HepG2 (cell line): ENCODE data around the gene MAPK4. TPM values are rescaled to one million over a fixed set of nuclear protein-coding genes. Genes with fewer than 3 reads are reported as not detected.

Source experiments
- ATAC-seq: fragments of 200-7000 bp; cut with Tn5 transposase; 3 replicates; pipeline ENCODE4 v1.9.1; 2020; ENCODE audit warnings: mild to moderate bottlenecking, moderate library complexity
- BruUV-seq: library from RNA; stranded (reverse); fragments of 400-500 nt; replicated peaks from 2 replicates; lab custom pipeline; 2021; lab: Mats Ljungman, UMichigan
- CTCF ChIA-PET: fragments of 300-600 bp; formaldehyde crosslinking; extraction: SDS; loops from one replicate; lab custom pipeline; 2021; ENCODE audit warnings: low total read pairs, inconsistent platforms, low intra/inter-chr PET ratio; lab: Yijun Ruan, JAX
- POLR2A ChIA-PET: fragments of 350-600 bp; sonication (Branson Sonifier 250); formaldehyde crosslinking; loops from one replicate; lab custom pipeline; 2020; ENCODE audit warnings: antibody characterized with exemption, inconsistent platforms; lab: Yijun Ruan, JAX
- DNase-seq: peaks from one replicate; pipeline ENCODE4 v3.0.0-alpha.2; 2015; ENCODE audit warnings: low spot score
- FAIRE-seq: peaks from 3 replicates; lab custom pipeline; 2011; peaks lifted over from hg19 to GRCh38; lab: Jason Lieb, UNC
- H2AFZ ChIP-seq: one replicate; pipeline ENCODE4 v1.6.1; 2011; ENCODE audit warnings: low read length, inconsistent platforms
- H3K27ac ChIP-seq: fragments of 300-600 bp; 3 replicates; pipeline ENCODE4 v1.8.0; 2011; ENCODE audit warnings: mixed run types, mild to moderate bottlenecking, mixed read lengths, low read length, inconsistent platforms; ENCODE audit not compliant: insufficient read depth; ENCODE audit errors: extremely low read length
- H3K27me3 ChIP-seq, 2 experiments: fragments of 200-600 bp in 1 of 2; 2 replicates in 1 of 2; 3 replicates in 1 of 2; pipeline versions ENCODE4 v1.6.0 to v1.8.0; 2011; ENCODE audit warnings: low read length in 2 of 2, mild to moderate bottlenecking in 2 of 2, moderate library complexity in 2 of 2, inconsistent platforms in 1 of 2; ENCODE audit not compliant: insufficient read depth in 2 of 2, control insufficient read depth in 1 of 2
- H3K36me3 ChIP-seq, 2 experiments: fragments of 200-600 bp in 1 of 2; replicated peaks in 1 of 2; 2 replicates in 1 of 2; 3 replicates in 1 of 2; pipeline versions ENCODE4 v1.5.1 to v1.8.0; 2011; ENCODE audit warnings: low read length in 2 of 2, inconsistent platforms in 1 of 2; ENCODE audit not compliant: insufficient read depth in 2 of 2, control insufficient read depth in 1 of 2
- H3K4me1 ChIP-seq: 2 replicates; pipeline ENCODE4 v1.5.1; 2012; ENCODE audit warnings: low read length, inconsistent platforms; ENCODE audit not compliant: insufficient read depth
- H3K4me2 ChIP-seq: 2 replicates; pipeline ENCODE4 v1.6.0; 2011; ENCODE audit warnings: low read depth, low read length, inconsistent platforms
- H3K4me3 ChIP-seq, 3 experiments: fragments of 200-600 bp in 1 of 3; sonication (generic), shearing (Covaris generic) in 1 of 3; replicated peaks in 1 of 3; 2 replicates each; pipeline ENCODE4 v1.5.1; 2011 to 2016; ENCODE audit warnings: low read length in 3 of 3, inconsistent platforms in 2 of 3, low read depth in 2 of 3, mild to moderate bottlenecking in 2 of 3, control low read depth in 1 of 3, mixed read lengths in 1 of 3; ENCODE audit not compliant: insufficient read depth in 1 of 3
- H3K79me2 ChIP-seq: one replicate; pipeline ENCODE4 v1.6.1; 2011; ENCODE audit warnings: low read length, inconsistent platforms; ENCODE audit not compliant: insufficient read depth
- H3K9ac ChIP-seq: 2 replicates; pipeline ENCODE4 v1.6.0; 2011; ENCODE audit warnings: mild to moderate bottlenecking, low read depth, low read length, inconsistent platforms; ENCODE audit not compliant: insufficient read depth
- H3K9me3 ChIP-seq: 2 replicates; pipeline ENCODE4 v1.5.1; 2012; ENCODE audit warnings: mild to moderate bottlenecking, low read length
- H4K20me1 ChIP-seq: 2 replicates; pipeline ENCODE4 v1.6.0; 2011; ENCODE audit warnings: inconsistent platforms, mild to moderate bottlenecking, low read length, moderate library complexity; ENCODE audit not compliant: insufficient read depth
- ARID2 ChIP-seq: sonication (generic); formaldehyde crosslinking; IDR thresholded peaks from 2 replicates; pipeline ENCODE4 v1.8.1; 2022; ENCODE audit warnings: mild to moderate bottlenecking, missing genetic modification reagents, borderline replicate concordance
- CEBPG ChIP-seq: IDR thresholded peaks from 2 replicates; pipeline ENCODE4 v1.6.1; 2016
- CREBL2 ChIP-seq: sonication (generic); formaldehyde crosslinking; IDR thresholded peaks from 2 replicates; pipeline ENCODE4 v1.8.1; 2023; ENCODE audit warnings: missing genetic modification reagents, mild to moderate bottlenecking, borderline replicate concordance
- DR1 ChIP-seq: sonication (generic); formaldehyde crosslinking; IDR thresholded peaks from 2 replicates; pipeline ENCODE4 v1.8.0; 2021; ENCODE audit warnings: mild to moderate bottlenecking, missing genetic modification reagents, inconsistent platforms
- EEA1 ChIP-seq: sonication (generic); formaldehyde crosslinking; IDR thresholded peaks from 2 replicates; pipeline ENCODE4 v1.5.1; 2020; ENCODE audit warnings: mild to moderate bottlenecking, missing genetic modification reagents, borderline replicate concordance
- ETV6 ChIP-seq: sonication (generic); formaldehyde crosslinking; conservative IDR thresholded peaks from 2 replicates; pipeline ENCODE4 v1.4.0; 2020; ENCODE audit warnings: missing genetic modification reagents
- GTF2F1 ChIP-seq: fragments of 150-350 bp; IDR thresholded peaks from 2 replicates; pipeline ENCODE4 v1.6.1; 2014; ENCODE audit warnings: low read length
- HNRNPLL ChIP-seq: fragments of 200-400 bp; formaldehyde crosslinking; IDR thresholded peaks from 2 replicates; pipeline ENCODE4 v1.6.1; 2017; ENCODE audit warnings: mild to moderate bottlenecking, low read depth, low read length; ENCODE audit not compliant: poor library complexity, severe bottlenecking
- HOXA3 ChIP-seq: sonication (generic); formaldehyde crosslinking; IDR thresholded peaks from 2 replicates; pipeline ENCODE4 v1.5.0; 2020; ENCODE audit warnings: missing genetic modification reagents
- ZFP36L1 ChIP-seq: sonication (generic); formaldehyde crosslinking; IDR thresholded peaks from 2 replicates; pipeline ENCODE4 v1.8.0; 2022; ENCODE audit warnings: mild to moderate bottlenecking, missing genetic modification reagents, moderate library complexity
- ZIK1 ChIP-seq: sonication (generic); formaldehyde crosslinking; IDR thresholded peaks from 2 replicates; pipeline ENCODE4 v1.5.0; 2020; ENCODE audit warnings: mild to moderate bottlenecking, low read depth, missing genetic modification reagents, borderline replicate concordance
- ZNF275 ChIP-seq: sonication (generic); formaldehyde crosslinking; IDR thresholded peaks from 2 replicates; pipeline ENCODE4 v1.8.0; 2022; ENCODE audit warnings: missing genetic modification reagents, mild to moderate bottlenecking, inconsistent platforms, borderline replicate concordance
- ZNF781 ChIP-seq: sonication (generic); formaldehyde crosslinking; IDR thresholded peaks from 2 replicates; pipeline ENCODE4 v1.5.1; 2020; ENCODE audit warnings: borderline replicate concordance, mild to moderate bottlenecking, missing genetic modification reagents; ENCODE audit errors: not compliant biosample characterization
- WGBS: methylation state at CpG from one replicate; pipeline ENCODE4 v1.1.6; 2017; ENCODE audit warnings: low lambda C conversion rate; 5-methylcytosine and 5-hydroxymethylcytosine counted together
- in situ Hi-C: cut with HindIII; loops from 2 replicates; pipeline ENCODE4 v1.10.0; 2017; ENCODE audit warnings: low pct_unique_long_range_greater_than_20kb; ENCODE audit not compliant: extremely low pct_ligation_motif_present
- intact Hi-C: fragments of 100-400 bp; cut with micrococcal nuclease; formaldehyde crosslinking; loops from one replicate; pipeline ENCODE4 v1.10.0; 2022; ENCODE audit not compliant: unreplicated experiment
- polyA plus RNA-seq, 8 experiments: library from polyadenylated mRNA; depleted of rRNA in 3 of 8; stranded (reverse) in 7 of 8; unstranded in 1 of 8; fragments of >200 nt; fragmentation: Illumina TruSeq in 4 of 8; extraction: Trizol in 4 of 8; gene quantifications; 2 replicates each; pipeline versions ENCODE4 v1.2.1 to v1.2.3, GENCODE V29; 2011 to 2016; ENCODE audit warnings: low read depth in 4 of 8, missing spikeins in 1 of 8, mixed read lengths in 1 of 8; ENCODE audit not compliant: insufficient read depth in 1 of 8
- total RNA-seq, 5 experiments: library from RNA; depleted of rRNA; stranded (reverse); fragments of >200 nt; fragmentation: Illumina TruSeq; extraction: Trizol; gene quantifications; 2 replicates each; pipeline ENCODE4 v1.2.3, GENCODE V29; 2016; ENCODE audit warnings: low read depth in 1 of 5

MAPK4 gene
- total and polyA plus RNA-seq, 2 of the 13 experiments (the other 11 are each of a cell fraction or from before 2014, with no cell fraction given), result not detected

- ATAC-seq (no peak), FAIRE-seq (no peak), DNase-seq (no peak)
- no peak overlapping the region for H3K4me3 ChIP-seq
- H2AFZ ChIP-seq, result no peak overlapping the region
- H3K79me2 ChIP-seq, result no peaks in the 10 kb centered on the region
- H3K36me3 ChIP-seq, result no peaks in the 10 kb centered on the region
- H3K4me2 ChIP-seq, result no peak overlapping the region
- POLR2A ChIA-PET, result no interaction called here
- WGBS, result no CpG with 5 or more reads among the region's 1 CpG
- H3K9ac ChIP-seq, result no peak overlapping the region
- H3K27ac ChIP-seq, result no peak overlapping the region
- no TSS peak for BruUV-seq
- no peak for TF ChIP-seq CEBPG
- TF ChIP-seq GTF2F1, result no peak
- no peak for TF ChIP-seq HOXA3 (CRISPR knock-in tag)
- TF ChIP-seq ZNF781, result no peak
- no peak for TF ChIP-seq ETV6 (CRISPR knock-in tag)
- TF ChIP-seq ZNF275 (CRISPR knock-in tag), result no peak
- TF ChIP-seq ZFP36L1 (CRISPR knock-in tag), result no peak
- no peak for TF ChIP-seq CREBL2 (CRISPR knock-in tag)
- TF ChIP-seq ZIK1 (CRISPR knock-in tag), result no peak
- TF ChIP-seq ARID2, result no peak
- TF ChIP-seq DR1, result no peak
- no peak for TF ChIP-seq EEA1
- TF ChIP-seq HNRNPLL, result no peak
- intact Hi-C loops (no loop called here), in situ Hi-C loops (no loop called here)
- peaks cover 7% of the 10 kb centered on the region for H3K9me3 ChIP-seq
- H3K4me1 ChIP-seq, result no peaks in the 10 kb centered on the region
- H4K20me1 ChIP-seq, result no peaks in the 10 kb centered on the region
- peaks cover 0 to 5% of the 10 kb centered on the region in 2 experiments; a peak in 1 of 5 replicates for H3K27me3 ChIP-seq
- CTCF ChIA-PET, result no interaction called here
These were observed 101.1 kb downstream of the MAPK4 start for GRCh38 chr18:50661013-50661412.
